Gastroesophageal sphincter (tissue), 3 donors: Measurements from ENCODE around the gene OSTM1.

Experiments used
- CTCF ChIP-seq, 4 experiments: fragments of 200-600 bp in 2 of 4; fragments of 450-650 bp in 2 of 4; sonication (generic) in 1 of 4; IDR thresholded peaks; one replicate each; pipeline ENCODE4 v1.5.1; 2017 to 2019; ENCODE audit warnings: antibody characterized with exemption in 4 of 4, mild to moderate bottlenecking in 2 of 4, moderate library complexity in 2 of 4
- POLR2A ChIP-seq, 2 donors: fragments of 450-650 bp; IDR thresholded peaks; one replicate each; pipeline ENCODE4 v1.6.1; 2017; ENCODE audit warnings: antibody characterized with exemption in 2 of 2, mild to moderate bottlenecking in 2 of 2, moderate library complexity in 1 of 2
- POLR2AphosphoS5 ChIP-seq: sonication (generic); formaldehyde crosslinking; IDR thresholded peaks from one replicate; pipeline ENCODE4 v1.6.1; 2017; ENCODE audit warnings: antibody characterized with exemption

GRCh38 chr6:107991772-107992550 is 82.6 kb downstream of the OSTM1 start:
- TF ChIP-seq POLR2A (IDR thresholded peaks at IDR 0.05) (no peak), CTCF (IDR thresholded peaks at IDR 0.05) (no peak), POLR2AphosphoS5 (no peak)
